Measurements from ENCODE around the gene OPTN. TPM values are rescaled to one million over a fixed set of nuclear protein-coding genes. Genes with fewer than 3 reads are reported as not detected.

The OPTN gene
- total RNA-seq, 1 experiment from 2014 or later, result 76.6 TPM

- DNase-seq (ENCODE audit: low spot score), result no peak
Observed at GRCh38 chr10:13182424-13182823, 82.5 kb downstream of the OPTN start.

- DNase-seq (ENCODE audit: low spot score), result no peak
Observed at GRCh38 chr10:13183625-13184024, 83.7 kb downstream of the OPTN start.

- no peak for DNase-seq (ENCODE audit: low spot score)
Observed at GRCh38 chr10:13184276-13184675, 84.3 kb downstream of the OPTN start.

- DNase-seq (ENCODE audit: low spot score), result no peak
Observed at GRCh38 chr10:13184730-13185514, 85.0 kb downstream of the OPTN start.

- DNase-seq (ENCODE audit: low spot score), result no peak
Observed at GRCh38 chr10:13187135-13187534, 87.2 kb downstream of the OPTN start.

Other genes starting within 250 kb of the OPTN start
- gene CCDC3, start 98.5 kb upstream of the OPTN start, total RNA-seq (2014; rRNA removed; shearing (Covaris generic)), result 0.03 TPM in 1 of 2 replicates, not detected in the other
- 33.6 and 34.4 TPM in 2 replicates for gene MCM10, start 61.4 kb downstream of the OPTN start, total RNA-seq (2014; rRNA removed; shearing (Covaris generic))
- gene UCMA, start 134.2 kb downstream of the OPTN start, total RNA-seq (2014; rRNA removed; shearing (Covaris generic)), result not detected in 2 replicates
- 26.9 and 33.6 TPM in 2 replicates for gene PHYH, start 199.9 kb downstream of the OPTN start, total RNA-seq (2014; rRNA removed; shearing (Covaris generic))
- 58.6 and 80.2 TPM in 2 replicates for gene SEPHS1, start 248.1 kb downstream of the OPTN start, total RNA-seq (2014; rRNA removed; shearing (Covaris generic))